SK-N-SH (cell line): ENCODE results near the gene SYT3. TPM values are rescaled to one million over a fixed set of nuclear protein-coding genes. Genes with fewer than 3 reads are reported as not detected.

ENCODE experiments used
- CTCF ChIA-PET: fragments of 300-600, 350-600 bp; formaldehyde crosslinking; extraction: SDS; loops from one replicate; lab custom pipeline; 2021; lab: Yijun Ruan, JAX
- POLR2A ChIA-PET: fragments of 350-600 bp; sonication (Branson Sonifier 250); formaldehyde crosslinking; extraction: SDS; loops from one replicate; lab custom pipeline; 2020; ENCODE audit warnings: antibody characterized with exemption, inconsistent platforms; lab: Yijun Ruan, JAX
- DNase-seq: peaks from one replicate; pipeline ENCODE4 v3.0.0; 2012
- H2AFZ ChIP-seq: fragments of 200-600 bp; sonication (generic); 2 replicates; pipeline ENCODE4 v1.8.1; 2016; ENCODE audit warnings: antibody characterized with exemption, mild to moderate bottlenecking, low read depth
- H3F3A ChIP-seq: fragments of 200-600 bp; sonication (generic); replicated peaks from 2 replicates; pipeline ENCODE3; 2016; ENCODE audit warnings: antibody characterized with exemption, mild to moderate bottlenecking; ENCODE audit not compliant: insufficient read depth
- H3K27ac ChIP-seq, 2 experiments: fragments of 200-500 bp in 1 of 2; fragments of 200-600 bp in 1 of 2; sonication (Bioruptor generic) in 1 of 2; sonication (generic), shearing (Covaris generic) in 1 of 2; 2 replicates each; pipeline versions ENCODE4 v1.5.1 to v1.6.1; 2014 to 2016; ENCODE audit warnings: low read depth in 2 of 2, inconsistent platforms in 1 of 2, low read length in 1 of 2, mild to moderate bottlenecking in 1 of 2, mixed read lengths in 1 of 2
- H3K27me3 ChIP-seq: fragments of 200-600 bp; sonication (generic), shearing (Covaris generic); 2 replicates; pipeline ENCODE4 v1.6.1; 2016; ENCODE audit warnings: mixed run types; ENCODE audit not compliant: insufficient read depth
- H3K36me3 ChIP-seq, 2 experiments: fragments of 200-500 bp in 1 of 2; fragments of 200-600 bp in 1 of 2; sonication (Bioruptor generic) in 1 of 2; sonication (generic) in 1 of 2; replicated peaks in 1 of 2; 2 replicates each; pipeline versions ENCODE3 to v1.5.1; 2014 to 2016; ENCODE audit warnings: low read length in 1 of 2, mild to moderate bottlenecking in 1 of 2; ENCODE audit not compliant: insufficient read depth in 2 of 2, control insufficient read depth in 1 of 2
- H3K4me1 ChIP-seq, 2 experiments: fragments of 200-500 bp in 1 of 2; fragments of 200-600 bp in 1 of 2; sonication (Bioruptor generic) in 1 of 2; sonication (generic), shearing (Covaris generic) in 1 of 2; 2 replicates each; pipeline versions ENCODE4 v1.5.1 to v1.6.1; 2014 to 2016; ENCODE audit warnings: low read depth in 1 of 2, low read length in 1 of 2, mixed run types in 1 of 2; ENCODE audit not compliant: insufficient read depth in 2 of 2, control insufficient read depth in 1 of 2
- H3K4me2 ChIP-seq: fragments of 200-600 bp; sonication (generic), shearing (Covaris generic); 2 replicates; pipeline ENCODE4 v1.6.1; 2017; ENCODE audit warnings: mixed run types
- H3K4me3 ChIP-seq, 2 experiments: fragments of 200-500 bp in 1 of 2; fragments of 200-600 bp in 1 of 2; sonication (Bioruptor generic) in 1 of 2; sonication (generic), shearing (Covaris generic) in 1 of 2; 2 replicates each; pipeline versions ENCODE4 v1.5.1 to v1.8.1; 2014 to 2016; ENCODE audit warnings: low read depth in 2 of 2, inconsistent platforms in 1 of 2, low read length in 1 of 2, mild to moderate bottlenecking in 1 of 2, mixed read lengths in 1 of 2, moderate library complexity in 1 of 2
- H3K79me2 ChIP-seq: fragments of 200-600 bp; sonication (generic); 2 replicates; pipeline ENCODE4 v1.8.1; 2017; ENCODE audit warnings: mild to moderate bottlenecking; ENCODE audit not compliant: insufficient read depth
- H3K9ac ChIP-seq: fragments of 200-600 bp; sonication (generic); 2 replicates; pipeline ENCODE4 v1.6.1; 2017; ENCODE audit warnings: mixed run types
- H3K9me2 ChIP-seq: fragments of 200-600 bp; sonication (generic); 2 replicates; pipeline ENCODE4 v1.6.1; 2017; ENCODE audit warnings: mixed run types
- H3K9me3 ChIP-seq: fragments of 200-600 bp; sonication (generic); 2 replicates; pipeline ENCODE4 v1.6.1; 2017; ENCODE audit warnings: mixed run types, mild to moderate bottlenecking, moderate library complexity
- H4K20me1 ChIP-seq: fragments of 200-600 bp; sonication (generic); 2 replicates; pipeline ENCODE4 v1.6.1; 2017; ENCODE audit warnings: mild to moderate bottlenecking, mixed run types; ENCODE audit not compliant: insufficient read depth
- ELF1 ChIP-seq: IDR thresholded peaks from 2 replicates; pipeline ENCODE4 v1.4.0; 2012
- EP300 ChIP-seq, 2 experiments: IDR thresholded peaks; 2 replicates each; pipeline versions ENCODE4 v1.4.0 to v1.6.1; 2012; ENCODE audit warnings: borderline replicate concordance in 1 of 2, low read depth in 1 of 2, low read length in 1 of 2
- EZH2phosphoT487 ChIP-seq: fragments of 200-600 bp; sonication (generic); IDR thresholded peaks from 2 replicates; pipeline ENCODE4 v1.6.1; 2017; ENCODE audit warnings: low read depth, mixed run types, mild to moderate bottlenecking, antibody characterized with exemption, moderate library complexity, borderline replicate concordance
- FOXJ3 ChIP-seq: sonication (generic); formaldehyde crosslinking; IDR thresholded peaks from 2 replicates; pipeline ENCODE4 v1.5.1; 2020; ENCODE audit warnings: mild to moderate bottlenecking, missing genetic modification reagents
- GABPA ChIP-seq: IDR thresholded peaks from 2 replicates; pipeline ENCODE4 v1.4.0; 2012; ENCODE audit warnings: low read depth, mild to moderate bottlenecking
- GATA2 ChIP-seq: sonication (generic); formaldehyde crosslinking; IDR thresholded peaks from 2 replicates; pipeline ENCODE4 v1.5.0; 2020; ENCODE audit warnings: mild to moderate bottlenecking, missing genetic modification reagents
- MEF2A ChIP-seq: IDR thresholded peaks from 2 replicates; pipeline ENCODE4 v1.4.0; 2012; ENCODE audit warnings: low read depth, borderline replicate concordance
- MXI1 ChIP-seq: IDR thresholded peaks from 2 replicates; pipeline ENCODE4 v1.6.1; 2012; ENCODE audit warnings: mild to moderate bottlenecking, low read depth, low read length, improper control_type of control experiment
- NRF1 ChIP-seq: IDR thresholded peaks from 2 replicates; pipeline ENCODE4 v1.6.1; 2012; ENCODE audit warnings: low read depth, mild to moderate bottlenecking, low read length
- POLR2AphosphoS5 ChIP-seq: IDR thresholded peaks from 2 replicates; pipeline ENCODE4 v1.6.1; 2012; ENCODE audit warnings: low read depth, low read length
- RXRA ChIP-seq: IDR thresholded peaks from 2 replicates; pipeline ENCODE4 v1.4.0; 2012; ENCODE audit warnings: low read depth, mild to moderate bottlenecking, borderline replicate concordance
- SMC3 ChIP-seq: IDR thresholded peaks from 2 replicates; pipeline ENCODE4 v1.6.1; 2012; ENCODE audit warnings: low read depth, low read length, improper control_type of control experiment
- TEAD4 ChIP-seq: IDR thresholded peaks from 2 replicates; pipeline ENCODE4 v1.4.0; 2012; ENCODE audit warnings: mild to moderate bottlenecking, borderline replicate concordance; ENCODE audit not compliant: insufficient read depth
- WGBS: methylation state at CpG from one replicate; pipeline ENCODE4 v1.1.6; 2017; ENCODE audit warnings: low lambda C conversion rate; 5-methylcytosine and 5-hydroxymethylcytosine counted together
- polyA plus RNA-seq, 3 experiments: library from polyadenylated mRNA; depleted of rRNA; stranded (reverse); fragments of >200 nt; gene quantifications; 2 replicates each; pipeline ENCODE4 v1.2.3, GENCODE V29; 2012
- TF ChIP-seq, protein P1 (sequence below): fragments of 200-600 bp; sonication (generic); IDR thresholded peaks from 2 replicates; pipeline ENCODE4 v1.6.1; 2017; ENCODE audit warnings: antibody characterized with exemption, mild to moderate bottlenecking, moderate library complexity
- TF ChIP-seq, protein P2 (sequence below): fragments of 150-350 bp; IDR thresholded peaks from 2 replicates; pipeline ENCODE4 v1.6.1; 2016; ENCODE audit warnings: mild to moderate bottlenecking, low read depth, low read length
- TF ChIP-seq, protein P3 (sequence below): IDR thresholded peaks from 2 replicates; pipeline ENCODE4 v1.6.1; 2012; ENCODE audit warnings: mild to moderate bottlenecking, low read depth, low read length, moderate library complexity

The SYT3 gene
- polyA plus RNA-seq, 1 of the 3 experiments (the other 2 are of a cell fraction) = 0.94 TPM

- H3F3A ChIP-seq = no peaks in the 10 kb centered on the region
- ChIA-PET POLR2A (no interaction called here), CTCF (no interaction called here)
- WGBS = 43% methylated on average over 9 of the region's 9 CpGs
- H3K4me2 ChIP-seq = no peak overlapping the region
- H3K4me3 ChIP-seq = no peak overlapping the region
- no peak overlapping the region for H3K27ac ChIP-seq
- H2AFZ ChIP-seq = no peak overlapping the region
- no peaks in the 10 kb centered on the region for H3K4me1 ChIP-seq
- no peak for DNase-seq
- no peaks in the 10 kb centered on the region for H4K20me1 ChIP-seq
- H3K79me2 ChIP-seq = no peaks in the 10 kb centered on the region
- TF ChIP-seq POLR2AphosphoS5 (no peak), GATA2 (CRISPR knock-in tag) (no peak)
- TF ChIP-seq, protein P1, sequence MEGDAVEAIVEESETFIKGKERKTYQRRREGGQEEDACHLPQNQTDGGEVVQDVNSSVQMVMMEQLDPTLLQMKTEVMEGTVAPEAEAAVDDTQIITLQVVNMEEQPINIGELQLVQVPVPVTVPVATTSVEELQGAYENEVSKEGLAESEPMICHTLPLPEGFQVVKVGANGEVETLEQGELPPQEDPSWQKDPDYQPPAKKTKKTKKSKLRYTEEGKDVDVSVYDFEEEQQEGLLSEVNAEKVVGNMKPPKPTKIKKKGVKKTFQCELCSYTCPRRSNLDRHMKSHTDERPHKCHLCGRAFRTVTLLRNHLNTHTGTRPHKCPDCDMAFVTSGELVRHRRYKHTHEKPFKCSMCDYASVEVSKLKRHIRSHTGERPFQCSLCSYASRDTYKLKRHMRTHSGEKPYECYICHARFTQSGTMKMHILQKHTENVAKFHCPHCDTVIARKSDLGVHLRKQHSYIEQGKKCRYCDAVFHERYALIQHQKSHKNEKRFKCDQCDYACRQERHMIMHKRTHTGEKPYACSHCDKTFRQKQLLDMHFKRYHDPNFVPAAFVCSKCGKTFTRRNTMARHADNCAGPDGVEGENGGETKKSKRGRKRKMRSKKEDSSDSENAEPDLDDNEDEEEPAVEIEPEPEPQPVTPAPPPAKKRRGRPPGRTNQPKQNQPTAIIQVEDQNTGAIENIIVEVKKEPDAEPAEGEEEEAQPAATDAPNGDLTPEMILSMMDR = no peak
- H3K9me3 ChIP-seq = no peaks in the 10 kb centered on the region
- no peak overlapping the region for H3K9ac ChIP-seq
- no peaks in the 10 kb centered on the region for H3K9me2 ChIP-seq
- H3K36me3 ChIP-seq = no peaks in the 10 kb centered on the region
- peaks cover 13% of the 10 kb centered on the region; the same call in 1 of the 2 replicates for H3K27me3 ChIP-seq
Measured at GRCh38 chr19:50599427-50599826, 40.3 kb downstream of the SYT3 start.

DNA sequence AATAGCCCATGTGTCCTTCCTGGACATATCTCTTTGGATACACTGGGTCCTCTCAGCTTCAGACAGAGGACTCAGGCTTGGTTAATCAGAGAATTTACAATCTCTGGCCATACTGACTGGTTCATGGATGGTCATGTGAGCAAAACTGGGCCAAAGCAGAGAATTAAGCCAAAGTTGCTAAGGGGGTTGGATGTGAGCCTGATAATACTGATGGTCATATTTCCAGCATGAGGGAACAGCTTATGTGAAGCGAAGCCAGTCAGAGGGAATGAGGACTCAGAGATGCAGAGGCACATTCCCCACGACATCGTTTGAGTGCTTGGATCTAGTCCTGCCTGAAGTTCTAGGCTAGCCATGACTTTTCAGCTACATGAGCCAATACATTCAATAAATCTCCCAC is 49.5 kb downstream of the SYT3 start:
- Histone ChIP-seq H3F3A (no peaks in the 10 kb centered on the region), H3K4me3 (no peak overlapping the region), H3K27me3 (peaks cover 9% of the 10 kb centered on the region; the same call in 1 of the 2 replicates), H2AFZ (no peak overlapping the region), H3K27ac (no peak overlapping the region), H4K20me1 (no peaks in the 10 kb centered on the region), H3K36me3 (no peaks in the 10 kb centered on the region), H3K79me2 (no peaks in the 10 kb centered on the region), H3K9ac (no peak overlapping the region), H3K4me2 (no peak overlapping the region), H3K4me1 (no peaks in the 10 kb centered on the region), H3K9me2 (no peaks in the 10 kb centered on the region), H3K9me3 (no peaks in the 10 kb centered on the region)
- ChIA-PET CTCF (interaction anchor here (1.4 kb wide), 1 partner anchor 52 kb away, joined by 5 read pairs; no protein-coding TSS in a partner anchor), POLR2A (interaction anchor here (0.7 kb wide), 1 partner anchor 37 kb away, joined by 3 read pairs; no protein-coding TSS in a partner anchor)
- DNase-seq = no peak
- WGBS = 74% methylated on average over 2 of the region's 3 CpGs
- TF ChIP-seq GATA2 (CRISPR knock-in tag) = no peak
- TF ChIP-seq EZH2phosphoT487 = no peak
- no peak for TF ChIP-seq SMC3
- no peak for TF ChIP-seq GABPA
- TF ChIP-seq FOXJ3 = no peak
- TF ChIP-seq TEAD4 = no peak
- no peak for TF ChIP-seq MEF2A
- TF ChIP-seq EP300 (IDR thresholded peaks at IDR 0.05; ENCODE audit: borderline replicate concordance in 1 of 2, low read depth in 1 of 2, low read length in 1 of 2) = no peak
- TF ChIP-seq, protein P2, sequence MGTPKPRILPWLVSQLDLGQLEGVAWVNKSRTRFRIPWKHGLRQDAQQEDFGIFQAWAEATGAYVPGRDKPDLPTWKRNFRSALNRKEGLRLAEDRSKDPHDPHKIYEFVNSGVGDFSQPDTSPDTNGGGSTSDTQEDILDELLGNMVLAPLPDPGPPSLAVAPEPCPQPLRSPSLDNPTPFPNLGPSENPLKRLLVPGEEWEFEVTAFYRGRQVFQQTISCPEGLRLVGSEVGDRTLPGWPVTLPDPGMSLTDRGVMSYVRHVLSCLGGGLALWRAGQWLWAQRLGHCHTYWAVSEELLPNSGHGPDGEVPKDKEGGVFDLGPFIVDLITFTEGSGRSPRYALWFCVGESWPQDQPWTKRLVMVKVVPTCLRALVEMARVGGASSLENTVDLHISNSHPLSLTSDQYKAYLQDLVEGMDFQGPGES = no peak
- TF ChIP-seq, protein P3, sequence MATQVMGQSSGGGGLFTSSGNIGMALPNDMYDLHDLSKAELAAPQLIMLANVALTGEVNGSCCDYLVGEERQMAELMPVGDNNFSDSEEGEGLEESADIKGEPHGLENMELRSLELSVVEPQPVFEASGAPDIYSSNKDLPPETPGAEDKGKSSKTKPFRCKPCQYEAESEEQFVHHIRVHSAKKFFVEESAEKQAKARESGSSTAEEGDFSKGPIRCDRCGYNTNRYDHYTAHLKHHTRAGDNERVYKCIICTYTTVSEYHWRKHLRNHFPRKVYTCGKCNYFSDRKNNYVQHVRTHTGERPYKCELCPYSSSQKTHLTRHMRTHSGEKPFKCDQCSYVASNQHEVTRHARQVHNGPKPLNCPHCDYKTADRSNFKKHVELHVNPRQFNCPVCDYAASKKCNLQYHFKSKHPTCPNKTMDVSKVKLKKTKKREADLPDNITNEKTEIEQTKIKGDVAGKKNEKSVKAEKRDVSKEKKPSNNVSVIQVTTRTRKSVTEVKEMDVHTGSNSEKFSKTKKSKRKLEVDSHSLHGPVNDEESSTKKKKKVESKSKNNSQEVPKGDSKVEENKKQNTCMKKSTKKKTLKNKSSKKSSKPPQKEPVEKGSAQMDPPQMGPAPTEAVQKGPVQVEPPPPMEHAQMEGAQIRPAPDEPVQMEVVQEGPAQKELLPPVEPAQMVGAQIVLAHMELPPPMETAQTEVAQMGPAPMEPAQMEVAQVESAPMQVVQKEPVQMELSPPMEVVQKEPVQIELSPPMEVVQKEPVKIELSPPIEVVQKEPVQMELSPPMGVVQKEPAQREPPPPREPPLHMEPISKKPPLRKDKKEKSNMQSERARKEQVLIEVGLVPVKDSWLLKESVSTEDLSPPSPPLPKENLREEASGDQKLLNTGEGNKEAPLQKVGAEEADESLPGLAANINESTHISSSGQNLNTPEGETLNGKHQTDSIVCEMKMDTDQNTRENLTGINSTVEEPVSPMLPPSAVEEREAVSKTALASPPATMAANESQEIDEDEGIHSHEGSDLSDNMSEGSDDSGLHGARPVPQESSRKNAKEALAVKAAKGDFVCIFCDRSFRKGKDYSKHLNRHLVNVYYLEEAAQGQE = no peak
- TF ChIP-seq RXRA = no peak
- no peak for TF ChIP-seq MXI1
- TF ChIP-seq NRF1 = no peak
- TF ChIP-seq, protein P1 = no peak
- no peak for TF ChIP-seq ELF1
